Adrenal gland (tissue), 12 donors: ENCODE measurements around the gene PLSCR3. TPM values are rescaled to one million over a fixed set of nuclear protein-coding genes. Genes with fewer than 3 reads are reported as not detected.
"Not testable (repeated sequence)": the region's sequence is repeated elsewhere in the genome, so short reads cannot be mapped to it uniquely, and the experiment has no call there.

ENCODE experiments used
- DNase-seq, 7 donors: peaks; one replicate each; pipeline ENCODE4 v3.0.0-alpha.2; 2019 to 2020
- H3K27ac ChIP-seq, 5 donors: fragments of 200-600 bp; sonication (generic) in 4 of 5; 1 replicate in 3 of 5; 2 replicates in 2 of 5; pipeline versions ENCODE4 v1.5.1 to v1.8.0; 2016 to 2020; ENCODE audit warnings: mild to moderate bottlenecking in 1 of 5
- H3K27me3 ChIP-seq: fragments of 200-600 bp; 2 replicates; pipeline ENCODE4 v1.8.0; 2021
- H3K36me3 ChIP-seq, 2 donors: fragments of 200-600 bp; replicated peaks in 1 of 2; 1 replicate in 1 of 2; 2 replicates in 1 of 2; pipeline versions ENCODE4 v1.5.1 to v1.8.0; 2018 to 2022
- H3K4me1 ChIP-seq, 2 donors: fragments of 200-600 bp; replicated peaks in 1 of 2; 1 replicate in 1 of 2; 2 replicates in 1 of 2; pipeline versions ENCODE4 v1.5.1 to v1.8.0; 2018 to 2021
- H3K4me3 ChIP-seq, 4 donors: fragments of 200-600 bp; sonication (generic) in 3 of 4; one replicate each; pipeline ENCODE4 v1.5.1; 2016 to 2018
- H3K9me3 ChIP-seq, 3 donors: fragments of 200-600 bp; sonication (generic) in 1 of 3; replicated peaks in 1 of 3; 1 replicate in 2 of 3; 2 replicates in 1 of 3; pipeline versions ENCODE4 v1.5.1 to v1.8.0; 2016 to 2021
- POLR2A ChIP-seq, 2 donors: fragments of 450-650 bp; IDR thresholded peaks; one replicate each; pipeline ENCODE4 v1.6.1; 2017; ENCODE audit warnings: antibody characterized with exemption in 2 of 2, mild to moderate bottlenecking in 2 of 2, moderate library complexity in 1 of 2
- WGBS, 4 donors: extraction: QIAGEN DNeasy Blood & Tissue Kit in 2 of 4; methylation state at CpG; one replicate each; pipeline versions ENCODE4 v1.1.5 to v1.1.7; 2013 to 2017; 5-methylcytosine and 5-hydroxymethylcytosine counted together
- intact Hi-C, 2 donors: fragments of 100-400 bp; cut with DNase I; formaldehyde crosslinking; loops; one replicate each; pipeline versions ENCODE4 v1.14.1 to v1.15.0; 2022 to 2023
- polyA plus RNA-seq, 3 donors: library from polyadenylated mRNA; stranded (reverse); fragments of 200-250 nt in 2 of 3; fragments of 350-450 nt in 1 of 3; fragmentation: Illumina TruSeq in 1 of 3; extraction: RNeasy Lipid Tissue Mini Kit (QIAGEN cat#74804) in 1 of 3; gene quantifications; one replicate each; pipeline ENCODE4 v1.2.3, GENCODE V29; 2013 to 2014
- total RNA-seq, 9 donors: library from RNA; depleted of rRNA in 4 of 9; stranded (reverse); fragments of >200 nt in 4 of 9; fragments of 120-200 nt in 1 of 9; fragmentation: NEBNext Ultra II Directional in 1 of 9; extraction: Animal tissue kit (Norgen Biotek cat#: 25700) in 1 of 9; gene quantifications; one replicate each; pipeline versions ENCODE4 v1.1.0 to v1.2.4, GENCODE V29; 2013 to 2023
- TF ChIP-seq, protein P1 (sequence below), 6 experiments: fragments of 450-650 bp in 4 of 6; fragments of 200-600 bp in 2 of 6; sonication (generic) in 1 of 6; IDR thresholded peaks; 1 replicate in 5 of 6; 2 replicates in 1 of 6; pipeline versions ENCODE4 v1.5.1 to v1.8.0; 2016 to 2021; ENCODE audit warnings: antibody characterized with exemption in 6 of 6, mild to moderate bottlenecking in 2 of 6, moderate library complexity in 1 of 6
- donor health status: healthy with polysubstance abuse.
- donor health status: Bipolar disorder and iron deficiency.
- donor health status: DM: yes; HTN: yes; CAD: no.
- donor health status: DM: no; HTN: no; CAD: no.
- donor health status: DM: no; HTN: no; CAD: no.
- donor health status: DM: yes; HTN: yes; CAD: no.

PLSCR3 gene
- total and polyA plus RNA-seq, 12 donors: 7.7 to 42.5 (median 27.9) TPM

GRCh38 chr17:7367918-7368598, 26.3 kb downstream of the PLSCR3 start:
- Histone ChIP-seq H3K9me3 (no peaks in the 10 kb centered on the region), H3K36me3 (no peaks in the 10 kb centered on the region), H3K27me3 (no peaks in the 10 kb centered on the region), H3K4me3 (no peak overlapping the region), H3K4me1 (no peaks in the 10 kb centered on the region), H3K27ac (no peak overlapping the region)
- no peak for DNase-seq
- intact Hi-C loops: no loop called here
- TF ChIP-seq POLR2A (IDR thresholded peaks at IDR 0.05): no peak
- TF ChIP-seq, protein P1, sequence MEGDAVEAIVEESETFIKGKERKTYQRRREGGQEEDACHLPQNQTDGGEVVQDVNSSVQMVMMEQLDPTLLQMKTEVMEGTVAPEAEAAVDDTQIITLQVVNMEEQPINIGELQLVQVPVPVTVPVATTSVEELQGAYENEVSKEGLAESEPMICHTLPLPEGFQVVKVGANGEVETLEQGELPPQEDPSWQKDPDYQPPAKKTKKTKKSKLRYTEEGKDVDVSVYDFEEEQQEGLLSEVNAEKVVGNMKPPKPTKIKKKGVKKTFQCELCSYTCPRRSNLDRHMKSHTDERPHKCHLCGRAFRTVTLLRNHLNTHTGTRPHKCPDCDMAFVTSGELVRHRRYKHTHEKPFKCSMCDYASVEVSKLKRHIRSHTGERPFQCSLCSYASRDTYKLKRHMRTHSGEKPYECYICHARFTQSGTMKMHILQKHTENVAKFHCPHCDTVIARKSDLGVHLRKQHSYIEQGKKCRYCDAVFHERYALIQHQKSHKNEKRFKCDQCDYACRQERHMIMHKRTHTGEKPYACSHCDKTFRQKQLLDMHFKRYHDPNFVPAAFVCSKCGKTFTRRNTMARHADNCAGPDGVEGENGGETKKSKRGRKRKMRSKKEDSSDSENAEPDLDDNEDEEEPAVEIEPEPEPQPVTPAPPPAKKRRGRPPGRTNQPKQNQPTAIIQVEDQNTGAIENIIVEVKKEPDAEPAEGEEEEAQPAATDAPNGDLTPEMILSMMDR (IDR thresholded peaks at IDR 0.05): no peak
- WGBS, 4 donors: 63 to 74% (median 66%) methylated on average over 13 of the region's 13 CpGs

DNA sequence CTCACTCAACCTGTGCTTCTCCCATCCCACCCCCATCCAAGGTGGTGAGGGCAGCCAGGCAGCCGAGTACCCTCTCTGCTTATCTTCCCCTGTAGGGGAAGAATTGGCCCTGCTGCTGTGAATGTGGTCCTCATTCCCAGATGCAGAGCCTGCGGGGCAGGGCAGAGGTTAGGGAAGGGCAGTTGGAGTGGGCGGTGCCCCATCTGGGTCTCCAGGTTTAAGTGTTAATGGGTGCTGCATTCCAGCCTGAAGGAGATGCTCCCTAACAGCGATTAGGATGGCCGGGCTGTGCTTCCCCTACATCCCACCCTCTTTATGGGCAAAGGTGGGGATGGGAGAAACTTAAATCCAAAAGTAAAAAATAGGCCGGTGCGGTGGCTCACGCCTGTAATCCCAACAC, 27.2 kb downstream of the PLSCR3 start:
- 78 to 86% (median 82%) methylated on average over 6 to 8 of the region's 8 CpGs for WGBS, 4 donors
- Histone ChIP-seq H3K4me3 (no peak overlapping the region), H3K27me3 (no peaks in the 10 kb centered on the region), H3K9me3 (no peaks in the 10 kb centered on the region), H3K36me3 (no peaks in the 10 kb centered on the region), H3K4me1 (no peaks in the 10 kb centered on the region), H3K27ac (no peak overlapping the region)
- DNase-seq: no peak
- no peak for TF ChIP-seq POLR2A (IDR thresholded peaks at IDR 0.05)
- TF ChIP-seq, protein P1 (IDR thresholded peaks at IDR 0.05): no peak
- intact Hi-C loops: no loop called here

DNA sequence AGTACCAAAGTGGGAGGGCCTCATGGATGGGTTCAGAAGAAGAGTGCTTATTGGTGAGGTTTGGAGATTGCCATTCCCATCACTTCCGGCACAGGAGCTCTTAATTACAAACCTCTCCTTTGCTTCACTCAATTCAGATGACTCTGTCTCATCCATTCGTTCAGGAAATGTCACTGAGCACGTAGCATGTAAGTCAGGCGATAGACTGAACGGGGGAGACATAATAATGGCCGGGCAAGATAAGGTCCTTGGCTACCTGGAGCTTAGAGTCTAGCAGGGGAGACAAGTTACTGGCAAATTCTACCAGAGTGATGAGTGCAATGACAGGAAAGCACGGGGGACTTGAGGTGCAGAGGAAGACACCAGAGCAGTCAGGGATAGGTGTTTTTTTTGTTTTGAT, 28.4 kb downstream of the PLSCR3 start:
- H3K9me3 ChIP-seq, H3K27ac ChIP-seq, H3K4me3 ChIP-seq, intact Hi-C loops, H3K4me1 ChIP-seq, DNase-seq, H3K27me3 ChIP-seq, H3K36me3 ChIP-seq: not testable (repeated sequence)
- WGBS, 4 donors: 79 to 90% (median 80%) methylated on average over 6 of the region's 7 CpGs

- H3K4me3 ChIP-seq: no peak overlapping the region
- no peak for DNase-seq
- H3K27me3 ChIP-seq: no peaks in the 10 kb centered on the region
- TF ChIP-seq, protein P1 (IDR thresholded peaks at IDR 0.05): no peak
- no peak for TF ChIP-seq POLR2A (IDR thresholded peaks at IDR 0.05)
- 94 to 97% (median 94%) methylated on average over 6 of the region's 6 CpGs for WGBS, 4 donors
- H3K4me1 ChIP-seq: no peaks in the 10 kb centered on the region
- no peaks in the 10 kb centered on the region for H3K9me3 ChIP-seq
- no peak overlapping the region for H3K27ac ChIP-seq
- intact Hi-C loops: no loop called here
- no peaks in the 10 kb centered on the region for H3K36me3 ChIP-seq
Measured at GRCh38 chr17:7363311-7363710, 31.0 kb downstream of the PLSCR3 start.

DNA sequence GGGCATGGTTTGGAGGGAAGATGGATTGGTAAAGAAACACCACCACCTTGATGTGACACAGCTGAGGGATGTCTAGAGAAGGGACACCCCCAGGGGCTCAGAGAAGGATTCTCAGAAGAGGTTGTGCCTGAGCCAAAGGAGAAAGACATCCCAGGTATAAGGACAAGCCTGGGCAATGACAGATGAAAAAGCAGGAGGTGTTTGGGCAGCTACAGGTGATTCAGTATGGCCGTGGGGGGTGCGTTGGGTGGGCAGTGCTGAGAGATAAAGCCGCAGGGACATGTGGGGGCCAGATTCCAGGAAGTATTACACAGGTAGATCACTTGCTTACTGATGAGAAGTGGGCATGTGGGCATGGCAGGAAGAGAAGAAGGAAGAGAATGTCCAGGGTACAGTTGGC, 32.4 kb downstream of the PLSCR3 start:
- Histone ChIP-seq H3K4me1 (no peaks in the 10 kb centered on the region), H3K4me3 (no peak overlapping the region), H3K36me3 (no peaks in the 10 kb centered on the region), H3K27me3 (no peaks in the 10 kb centered on the region), H3K27ac (no peak overlapping the region), H3K9me3 (no peaks in the 10 kb centered on the region)
- WGBS, 4 donors: 36 to 65% (median 51%) methylated on average over 3 of the region's 3 CpGs
- DNase-seq: no peak
- TF ChIP-seq, protein P1 (IDR thresholded peaks at IDR 0.05): no peak
- no peak for TF ChIP-seq POLR2A (IDR thresholded peaks at IDR 0.05)
- intact Hi-C loops: no loop called here
